Measurements from ENCODE around the gene MFGE8.

Gene MFGE8

GRCh38 chr15:88897456-88898194 lies 15.6 kb downstream of the MFGE8 start:
- DNase-seq, result no peak

GRCh38 chr15:88897142-88897455 lies 16.1 kb downstream of the MFGE8 start:
- no peak for DNase-seq

GRCh38 chr15:88896333-88897033 lies 16.7 kb downstream of the MFGE8 start:
- no peak for DNase-seq

- no peak for DNase-seq
Observed at GRCh38 chr15:88894819-88895767, 18.1 kb downstream of the MFGE8 start, which contains the start of gene HAPLN3. Gene HAPLN3 (minus strand): TSS chr15:88895544. CDS start chr15:88887298, 8,246 bp downstream.

- peak; percentile 16 for DNase-seq
Observed at GRCh38 chr15:88894348-88894818, 18.8 kb downstream of the MFGE8 start.

GRCh38 chr15:88891540-88892254 lies 21.5 kb downstream of the MFGE8 start:
- DNase-seq, result no peak

GRCh38 chr15:88890495-88890894 lies 22.7 kb downstream of the MFGE8 start:
- DNase-seq, result no peak

- DNase-seq, result no peak
Observed at GRCh38 chr15:88888719-88889118, 24.5 kb downstream of the MFGE8 start.

- DNase-seq, result no peak
Observed at GRCh38 chr15:88887068-88887580, 26.1 kb downstream of the MFGE8 start.

- no peak for DNase-seq
Observed at GRCh38 chr15:88882785-88883184, 30.4 kb downstream of the MFGE8 start.

GRCh38 chr15:88881775-88882174 lies 31.4 kb downstream of the MFGE8 start:
- DNase-seq, result no peak

GRCh38 chr15:88880944-88881740 lies 32.0 kb downstream of the MFGE8 start:
- DNase-seq, result no peak

- no peak for DNase-seq
Observed at GRCh38 chr15:88878720-88879184, 34.4 kb downstream of the MFGE8 start.

GRCh38 chr15:88877906-88878305 lies 35.3 kb downstream of the MFGE8 start:
- no peak for DNase-seq

- DNase-seq, result no peak
Observed at GRCh38 chr15:88877415-88877814, 35.8 kb downstream of the MFGE8 start.

- DNase-seq, result no peak
Observed at GRCh38 chr15:88876573-88876972, 36.6 kb downstream of the MFGE8 start.

GRCh38 chr15:88874684-88875083 lies 38.5 kb downstream of the MFGE8 start:
- DNase-seq, result no peak

- DNase-seq, result no peak
Observed at GRCh38 chr15:88874275-88874674, 38.9 kb downstream of the MFGE8 start.

- no peak for DNase-seq
Observed at GRCh38 chr15:88873786-88874185, 39.4 kb downstream of the MFGE8 start.

- DNase-seq, result no peak
Observed at GRCh38 chr15:88872706-88873105, 40.5 kb downstream of the MFGE8 start.

GRCh38 chr15:88872106-88872505 lies 41.1 kb downstream of the MFGE8 start:
- no peak for DNase-seq

Measured in NCI-H1092 treated with DMSO at 0.1 percent for 48 hours (cell line).